Posterior vena cava (tissue), 2 donors: ENCODE data around the gene LRRTM1. TPM values are rescaled to one million over a fixed set of nuclear protein-coding genes. Genes with fewer than 3 reads are reported as not detected.
A peak's percentile ranks its signal among the peaks of the same experiment; 100 is the strongest.

ENCODE experiments used
- DNase-seq: peaks from one replicate; pipeline ENCODE4 v3.0.0-alpha.2; 2020; ENCODE audit warnings: low spot score
- intact Hi-C, 2 donors: fragments of 100-400 bp; cut with DNase I; formaldehyde crosslinking; loops; one replicate each; pipeline versions ENCODE4 v1.14.1 to v1.14.2; 2022 to 2023
- long read RNA-seq, 2 donors: library from polyadenylated mRNA; unstranded; transcript quantifications; one replicate each; pipeline ENCODE4 v2.0.0, GENCODE V29; 2020 to 2021
- total RNA-seq, 2 donors: library from RNA; stranded (reverse); fragmentation: NEBNext Ultra II Directional; extraction: Animal tissue kit (Norgen Biotek cat#: 25700); gene quantifications; one replicate each; pipeline ENCODE4 v1.2.1, GENCODE V29; 2021
- donor health status: DM: yes; HTN: yes; CAD: no.
- donor health status: DM: yes; HTN: yes; CAD: no.

LRRTM1 gene
- total RNA-seq, result under 1 TPM in 1 of 2 donors, not detected in 1; 0.10 TPM
- long read RNA-seq, donor 1, result 0 reads
- long read RNA-seq, donor 2, result 0 reads

- intact Hi-C loops, result no loop called here
- no peak for DNase-seq
Observed at GRCh38 chr2:80303909-80304837, at the start of gene LRRTM1. TSS of gene LRRTM1 (minus strand) at chr2:80304752. CDS start at chr2:80303819, 933 bp downstream.

- intact Hi-C loops, result no loop called here
- no peak for DNase-seq
Observed at GRCh38 chr2:80351231-80351630, 46.7 kb upstream of the LRRTM1 start.

GRCh38 chr2:80348953-80349352 is 44.4 kb upstream of the LRRTM1 start:
- DNase-seq, result no peak
- intact Hi-C loops, result no loop called here

- intact Hi-C loops, result no loop called here
- DNase-seq, result no peak
Observed at GRCh38 chr2:80348078-80348477, 43.5 kb upstream of the LRRTM1 start.

GRCh38 chr2:80340022-80340421 is 35.5 kb upstream of the LRRTM1 start:
- intact Hi-C loops, result no loop called here
- DNase-seq, result no peak

- intact Hi-C loops, result no loop called here
- DNase-seq, result no peak
Observed at GRCh38 chr2:80338794-80339193, 34.2 kb upstream of the LRRTM1 start.

GRCh38 chr2:80335411-80335810 is 30.9 kb upstream of the LRRTM1 start:
- intact Hi-C loops, result no loop called here
- no peak for DNase-seq

- intact Hi-C loops, result no loop called here
- no peak for DNase-seq
Observed at GRCh38 chr2:80333886-80334285, 29.3 kb upstream of the LRRTM1 start.

- intact Hi-C loops, result no loop called here
Observed at GRCh38 chr2:80330527-80331450, 26.2 kb upstream of the LRRTM1 start.

GRCh38 chr2:80329491-80329890 is 24.9 kb upstream of the LRRTM1 start:
- intact Hi-C loops, result no loop called here

More at GRCh38 chr2:80330527-80331450, 26.2 kb upstream of the LRRTM1 start:
- DNase-seq, result no peak

GRCh38 chr2:80328159-80328571 is 23.6 kb upstream of the LRRTM1 start:
- DNase-seq, result no peak
- intact Hi-C loops, result no loop called here

More at GRCh38 chr2:80329491-80329890, 24.9 kb upstream of the LRRTM1 start:
- DNase-seq, result no peak

GRCh38 chr2:80326861-80327260 is 22.3 kb upstream of the LRRTM1 start:
- intact Hi-C loops, result no loop called here
- no peak for DNase-seq

- intact Hi-C loops, result no loop called here
- no peak for DNase-seq
Observed at GRCh38 chr2:80326214-80326613, 21.7 kb upstream of the LRRTM1 start.

- intact Hi-C loops, result no loop called here
- DNase-seq, result no peak
Observed at GRCh38 chr2:80324525-80324924, 20.0 kb upstream of the LRRTM1 start.

- intact Hi-C loops, result no loop called here
- DNase-seq, result no peak
Observed at GRCh38 chr2:80323610-80324009, 19.1 kb upstream of the LRRTM1 start.

GRCh38 chr2:80322958-80323357 is 18.4 kb upstream of the LRRTM1 start:
- intact Hi-C loops, result no loop called here
- DNase-seq, result peak; percentile 73

GRCh38 chr2:80322311-80322920 is 17.9 kb upstream of the LRRTM1 start:
- intact Hi-C loops, result no loop called here
- DNase-seq, result no peak

- DNase-seq, result no peak
- intact Hi-C loops, result no loop called here
Observed at GRCh38 chr2:80312282-80312839, 7.8 kb upstream of the LRRTM1 start.

GRCh38 chr2:80311304-80311703 is 6.8 kb upstream of the LRRTM1 start:
- intact Hi-C loops, result no loop called here
- DNase-seq, result no peak
